ENCODE measurements around the gene S100A9.

- TF ChIP-seq KDM1A (IDR thresholded peaks at IDR 0.05; ENCODE audit: borderline replicate concordance, low read length) = no peak
- no peak for TF ChIP-seq SIX5 (IDR thresholded peaks at IDR 0.05; ENCODE audit: low read depth, low read length)
- TF ChIP-seq POLR2A (IDR thresholded peaks at IDR 0.05; ENCODE audit: control extremely low read depth in 1 of 2, low read depth in 2 of 2, low read length in 2 of 2) = no peak
- no peak for TF ChIP-seq EGR1 (IDR thresholded peaks at IDR 0.05; ENCODE audit: borderline replicate concordance, low read depth, low read length)
- TF ChIP-seq EP300 (IDR thresholded peaks at IDR 0.05; ENCODE audit: borderline replicate concordance in 1 of 2, low read depth in 2 of 2, low read length in 2 of 2) = no peak
- TF ChIP-seq SP1 (IDR thresholded peaks at IDR 0.05; ENCODE audit: low read depth, low read length) = no peak
- no peak for TF ChIP-seq BCL11A (IDR thresholded peaks at IDR 0.05; ENCODE audit: low read depth in 2 of 2, low read length in 2 of 2)
- no peak for TF ChIP-seq CTCF (IDR thresholded peaks at IDR 0.05; ENCODE audit: control extremely low read depth in 1 of 3, insufficient read depth in 1 of 3, low read depth in 1 of 3, low read length in 3 of 3)
These were observed 6.5 kb downstream of the S100A9 start for GRCh38 chr1:153364156-153364555.
